HG02588 (cell line): ENCODE data around the gene TAS1R2.

Experiments
- ATAC-seq: cut with Tn5 transposase; IDR thresholded peaks from one replicate; pipeline ENCODE4 v1.9.1; 2021; ENCODE audit warnings: mild to moderate bottlenecking, moderate library complexity; ENCODE audit not compliant: unreplicated experiment

Gene TAS1R2

DNA sequence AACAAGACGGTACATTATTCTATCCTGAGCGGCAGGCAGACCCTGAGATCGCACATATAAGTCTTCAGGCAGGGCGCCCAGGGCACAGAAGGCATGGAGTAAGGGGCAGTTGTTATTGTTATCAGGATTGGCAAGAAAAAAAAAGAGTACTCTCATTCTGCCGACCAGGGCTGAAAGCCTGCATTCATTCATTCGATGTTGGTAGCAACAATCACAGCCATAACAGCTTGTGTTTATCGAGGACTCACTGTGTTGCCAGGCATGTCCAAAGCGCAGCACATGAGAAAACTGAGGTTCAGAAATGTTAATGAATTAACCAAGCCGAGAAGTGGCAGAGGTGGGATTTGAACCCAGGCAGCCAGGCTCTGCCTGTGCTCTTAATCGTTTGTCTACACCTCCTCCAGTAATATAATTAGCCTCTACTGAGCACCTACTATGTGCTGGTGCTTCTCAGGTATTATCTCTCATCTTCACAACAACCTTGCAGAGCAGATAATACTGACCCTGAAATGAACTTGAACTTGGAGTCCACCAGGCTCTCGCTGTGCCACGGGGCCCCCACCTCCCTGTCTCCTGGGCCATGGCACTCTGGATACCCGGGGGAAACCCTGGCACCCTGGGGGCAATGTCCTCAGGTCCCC lies 56.2 kb downstream of the TAS1R2 start:
- ATAC-seq = no peak

DNA sequence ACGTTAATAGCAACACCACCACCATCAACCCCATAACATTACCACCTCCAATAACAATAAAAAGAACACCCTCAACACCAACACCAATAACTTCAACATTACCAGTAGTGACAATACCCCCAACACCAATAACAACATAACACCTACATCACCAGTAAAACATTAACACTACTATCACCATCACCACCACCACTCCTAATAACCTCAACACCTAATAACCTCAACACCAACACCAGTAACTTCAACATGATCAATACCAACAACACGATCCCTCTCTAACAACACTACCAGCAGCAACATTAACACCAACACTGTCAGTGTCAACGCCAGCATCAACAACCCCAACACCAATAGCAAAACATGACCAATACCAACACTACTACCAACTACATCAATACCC lies 57.2 kb downstream of the TAS1R2 start:
- ATAC-seq = no peak

DNA sequence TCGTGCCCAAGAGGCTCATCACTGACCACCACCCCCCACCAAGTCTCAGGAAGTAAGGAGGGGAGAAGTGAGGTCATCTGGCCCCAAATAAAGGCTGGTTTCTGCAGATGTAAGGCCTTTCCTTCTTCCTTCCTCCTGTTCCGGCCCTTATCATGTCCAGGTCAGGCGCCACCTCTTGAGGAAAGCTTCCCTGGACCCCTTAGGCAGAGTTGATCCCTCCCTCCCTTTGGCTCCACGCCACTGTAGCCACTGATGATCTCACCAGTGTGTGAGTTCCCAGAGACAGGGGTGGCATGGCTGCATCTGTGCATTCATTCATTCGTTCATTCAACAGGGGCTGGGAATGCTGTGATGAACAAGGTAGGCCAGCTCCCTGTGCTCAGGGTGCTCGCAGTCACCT lies 59.2 kb downstream of the TAS1R2 start:
- ATAC-seq = no peak

DNA sequence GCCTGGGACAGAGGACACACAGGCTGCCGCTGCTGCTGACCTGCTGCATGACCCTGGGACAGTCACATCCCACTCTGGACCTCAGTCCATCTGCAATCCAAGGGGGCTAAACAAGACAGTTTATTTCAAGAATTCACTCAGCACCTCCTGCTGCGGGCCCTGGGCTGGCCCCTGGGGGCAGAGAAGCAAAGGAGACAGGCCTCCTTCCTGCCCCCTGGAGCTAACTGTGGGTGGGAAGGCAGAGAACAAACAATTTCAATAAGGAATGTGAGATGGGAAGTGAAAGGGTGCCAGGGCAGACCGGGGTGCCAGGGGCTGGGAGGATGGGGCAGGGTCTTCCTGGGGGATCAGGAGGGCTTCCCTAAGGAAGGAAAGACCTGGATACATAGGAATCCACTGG lies 60.0 kb downstream of the TAS1R2 start:
- no peak for ATAC-seq

DNA sequence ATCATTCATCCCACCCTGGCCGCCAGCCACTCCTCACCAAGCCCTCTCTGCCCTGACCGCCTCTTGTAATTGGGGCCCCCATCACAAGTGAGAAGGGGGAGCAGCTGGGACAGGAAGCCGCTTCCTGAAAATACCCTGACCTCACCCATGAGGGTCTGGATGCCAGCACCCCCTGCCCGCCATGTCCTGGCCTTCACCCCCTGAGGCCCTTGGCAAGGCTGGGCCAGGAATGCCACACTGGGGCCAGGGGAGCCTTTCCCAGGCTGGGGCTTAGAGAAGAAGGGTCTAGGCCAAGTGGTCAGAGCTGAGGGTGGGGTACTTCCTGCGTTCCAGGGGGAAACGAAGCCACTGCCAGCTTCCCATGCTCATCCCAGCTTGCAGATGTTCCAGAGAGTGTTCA lies 60.5 kb downstream of the TAS1R2 start:
- no peak for ATAC-seq

DNA sequence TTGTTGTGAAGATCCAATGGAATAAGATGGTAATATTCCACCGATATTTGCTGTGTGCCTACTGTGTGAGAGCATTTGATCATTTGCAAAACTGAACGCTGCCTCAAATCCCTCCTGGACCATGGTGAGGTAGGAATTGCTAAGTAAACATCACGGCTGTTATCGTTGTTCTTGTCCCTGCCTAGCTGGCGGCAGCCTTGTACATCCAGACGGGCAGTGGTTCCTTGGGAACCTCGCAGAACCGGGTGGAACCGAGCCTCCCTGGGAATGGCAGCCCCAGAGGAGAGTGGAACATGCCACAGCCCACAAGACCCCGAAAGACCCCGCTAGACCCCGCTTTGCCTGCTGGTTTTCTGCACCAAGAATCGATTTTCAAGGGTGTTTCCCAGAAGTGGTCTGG lies 60.9 kb downstream of the TAS1R2 start:
- no peak for ATAC-seq

DNA sequence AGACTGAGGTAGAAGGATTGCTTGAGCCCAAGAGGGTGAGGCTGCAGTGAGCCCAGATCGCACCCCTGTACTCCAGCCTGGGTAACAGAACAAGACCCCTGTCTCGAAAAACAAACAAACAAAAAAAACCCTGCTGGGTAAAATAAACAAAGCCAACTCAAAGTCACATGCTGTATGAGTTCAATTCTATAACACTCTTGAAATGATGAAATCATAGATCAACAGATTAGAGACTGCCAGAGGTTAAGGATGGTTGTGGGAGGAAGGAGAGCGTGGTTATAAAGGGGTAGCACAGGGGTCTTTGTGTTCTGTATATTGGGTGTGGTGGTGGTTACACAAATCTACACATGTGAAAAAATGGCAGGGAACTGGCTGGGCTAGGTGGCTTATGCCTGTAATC lies 62.5 kb downstream of the TAS1R2 start:
- ATAC-seq = no peak

DNA sequence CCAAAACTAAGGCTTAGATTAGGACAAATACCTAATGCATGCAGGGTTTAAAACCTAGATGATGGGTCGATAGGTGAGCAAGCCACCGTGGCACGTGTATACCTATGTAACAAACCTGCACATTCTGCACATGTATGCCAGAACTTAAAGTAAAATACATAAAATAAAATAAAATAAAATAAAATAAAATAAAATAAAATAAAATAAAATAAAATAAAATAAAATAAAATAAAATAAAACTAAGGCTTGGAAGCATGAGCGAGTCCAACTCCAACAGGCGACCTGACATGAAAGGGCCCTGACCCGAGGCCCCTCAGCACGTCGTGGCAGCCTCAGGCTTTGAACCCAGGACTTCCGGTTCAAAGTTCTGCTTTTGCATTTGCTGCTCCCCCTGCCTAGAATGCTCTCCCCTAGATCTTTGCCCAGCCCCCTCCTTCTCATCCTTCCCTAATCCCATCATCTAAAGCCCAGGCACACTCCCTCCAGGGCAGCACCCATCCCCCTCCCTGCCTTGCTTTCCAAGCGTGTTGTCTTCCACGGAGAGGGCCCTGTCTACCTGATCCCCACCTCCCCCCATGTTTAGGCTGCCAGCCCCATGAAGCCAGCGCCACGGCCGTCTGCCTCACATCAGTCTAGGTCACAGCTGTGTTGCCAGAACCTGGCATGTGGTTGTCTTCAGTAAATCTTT lies 64.3 kb downstream of the TAS1R2 start:
- ATAC-seq = no peak

DNA sequence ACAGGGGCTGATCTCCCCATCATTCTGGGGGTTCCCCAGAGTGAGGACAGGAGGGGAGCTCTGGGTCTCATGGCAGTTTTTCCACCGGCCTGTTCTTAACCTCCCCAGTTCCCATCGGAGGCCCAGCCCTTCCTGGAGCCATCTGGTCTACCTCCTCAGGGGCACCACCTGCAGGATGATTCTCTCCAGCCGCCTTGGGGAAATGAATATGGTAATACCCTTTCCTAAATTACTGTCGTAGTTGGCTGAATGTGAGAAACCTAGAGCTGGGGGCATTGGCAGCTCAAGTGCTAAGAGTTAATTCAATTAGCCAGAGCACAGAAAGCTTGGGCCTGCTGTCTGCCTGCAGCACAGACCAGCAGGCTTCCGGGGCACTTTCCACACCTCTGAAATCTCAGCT lies 64.9 kb downstream of the TAS1R2 start:
- no peak for ATAC-seq

DNA sequence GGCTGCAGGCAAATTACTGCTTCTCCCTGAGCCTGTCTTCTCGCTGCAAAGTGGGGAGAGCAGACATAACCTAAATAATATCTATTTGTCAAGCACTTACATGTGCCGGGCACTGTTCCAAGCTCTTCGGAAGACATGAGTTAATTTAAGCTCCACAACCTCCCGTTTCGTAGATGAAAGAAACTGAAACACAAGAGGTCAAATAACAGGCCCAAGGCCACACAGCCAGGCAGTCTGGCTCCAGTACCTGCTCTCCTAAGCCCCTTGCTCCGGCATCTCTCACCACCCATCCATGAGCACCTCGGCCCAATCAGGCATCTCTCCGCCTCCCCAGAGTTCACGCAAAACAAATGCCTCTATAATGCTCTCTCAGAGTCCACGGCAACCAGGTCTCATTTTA lies 65.4 kb downstream of the TAS1R2 start:
- ATAC-seq = no peak

DNA sequence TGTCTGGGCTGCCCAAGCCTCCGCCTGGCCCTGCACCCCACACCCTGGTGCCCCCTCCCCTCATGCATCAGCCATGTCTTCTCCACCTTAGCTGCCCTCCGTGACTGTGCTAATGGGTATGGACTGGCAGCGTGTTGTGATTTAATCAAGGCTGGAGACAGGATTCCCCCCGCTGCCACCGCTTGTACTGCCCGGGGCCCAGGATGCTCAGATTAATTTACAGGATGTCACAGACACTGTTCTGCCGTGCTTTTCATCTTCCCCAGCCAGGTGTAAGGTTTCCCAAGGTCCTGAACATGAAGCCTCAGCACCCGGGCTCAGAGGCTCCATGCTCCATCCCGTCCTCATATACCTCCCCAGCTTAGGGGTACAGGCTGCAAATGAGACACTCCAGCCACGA lies 66.3 kb downstream of the TAS1R2 start:
- no peak for ATAC-seq

DNA sequence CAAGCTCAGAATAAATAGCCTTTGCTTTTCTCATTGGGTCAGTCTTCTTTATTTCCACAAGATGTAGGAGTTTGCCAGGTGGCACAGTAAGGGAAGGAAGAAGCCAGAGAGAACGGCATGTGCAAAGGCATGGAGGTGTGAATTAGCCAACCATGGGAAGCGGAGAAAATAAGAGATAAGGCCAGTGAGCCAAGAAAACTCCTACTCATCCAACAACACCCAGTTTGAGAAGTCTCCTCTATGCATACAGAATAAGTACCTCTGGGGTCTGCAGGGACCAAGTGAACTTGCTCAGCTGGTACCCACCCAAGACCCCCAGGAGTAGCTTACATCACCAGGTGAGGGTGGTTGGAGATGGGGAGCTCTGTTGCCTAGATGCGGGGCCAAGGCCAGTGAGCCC lies 66.7 kb downstream of the TAS1R2 start:
- no peak for ATAC-seq
